ENCODE results near the gene SALL1. TPM values are rescaled to one million over a fixed set of nuclear protein-coding genes. Genes with fewer than 3 reads are reported as not detected.

Gene SALL1
- total and polyA plus RNA-seq, 2 of the 4 experiments (the other 2 are of a cell fraction): 0.90 to 5.2 TPM

DNA sequence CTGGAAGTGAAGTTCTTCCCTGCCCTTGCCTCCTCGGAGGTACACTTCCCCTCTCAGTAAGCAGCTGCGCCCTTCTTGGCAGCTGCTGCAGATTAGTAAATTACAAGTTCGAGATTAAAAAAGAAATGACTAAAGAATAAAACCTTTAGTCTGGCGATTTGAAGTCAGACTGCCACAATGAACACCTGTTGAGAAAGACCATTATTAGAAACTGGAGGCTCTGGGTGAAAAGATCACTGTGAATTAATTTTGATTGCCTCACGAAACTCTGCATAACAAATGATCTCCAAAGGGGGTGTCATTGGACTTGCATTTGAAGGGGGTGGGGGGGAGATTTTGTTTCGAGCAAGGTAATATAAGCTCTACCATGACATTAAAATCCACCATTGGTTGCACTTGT lies 39.3 kb downstream of the SALL1 start:
- Histone ChIP-seq H4K20me1 (ENCODE audit: insufficient read depth, low read length) (no peaks in the 10 kb centered on the region), H3K56ac (ENCODE audit: extremely low read depth, insufficient read depth, low read length) (no peak overlapping the region), H3K23ac (ENCODE audit: low read depth, low read length) (no peak overlapping the region), H4K8ac (ENCODE audit: low read depth in 2 of 2, low read length in 2 of 2) (no peak overlapping the region), H2BK5ac (ENCODE audit: low read depth, low read length, poor library complexity, severe bottlenecking) (no peak overlapping the region), H3K9me1 (ENCODE audit: insufficient read depth, low read length) (no peaks in the 10 kb centered on the region), H2BK120ac (ENCODE audit: low read depth, low read length) (no peak overlapping the region), H2AK9ac (replicated peaks; ENCODE audit: low read depth, low read length, poor library complexity) (no peak overlapping the region), H3K9me3 (ENCODE audit: control insufficient read depth, insufficient read depth, low read length) (no peaks in the 10 kb centered on the region), H3K4me3 (ENCODE audit: insufficient read depth, low read depth, low read length) (no peak overlapping the region), H4K91ac (ENCODE audit: insufficient read depth, low read depth, low read length) (no peak overlapping the region), H3K27ac (ENCODE audit: insufficient read depth, low read length) (no peak overlapping the region), H3K14ac (replicated peaks; ENCODE audit: low read depth, low read length) (no peak overlapping the region), H2AFZ (replicated peaks; ENCODE audit: low read length, poor library complexity) (no peak overlapping the region), H3K4ac (ENCODE audit: low read depth, low read length) (no peak overlapping the region), H3K9ac (ENCODE audit: low read depth, low read length) (no peak overlapping the region), H3K36me3 (ENCODE audit: control insufficient read depth, insufficient read depth, low read length) (no peaks in the 10 kb centered on the region), H2BK15ac (ENCODE audit: low read depth, low read length) (no peak overlapping the region), H4K5ac (ENCODE audit: low read depth, low read length) (no peak overlapping the region), H3K4me2 (ENCODE audit: low read depth, low read length) (no peak overlapping the region), H3K18ac (ENCODE audit: low read depth, low read length) (no peak overlapping the region), H3K27me3 (ENCODE audit: control insufficient read depth, insufficient read depth, low read length) (peaks cover 49% of the 10 kb centered on the region), H2AK5ac (ENCODE audit: low read depth, low read length) (no peak overlapping the region), H3K79me1 (ENCODE audit: low read depth in 1 of 2, low read length in 2 of 2) (no peaks in the 10 kb centered on the region), H3K4me1 (ENCODE audit: control insufficient read depth, insufficient read depth, low read length) (no peaks in the 10 kb centered on the region), H2BK20ac (ENCODE audit: low read depth, low read length) (no peak overlapping the region)
- ATAC-seq (ENCODE audit: low read depth): no peak
- ChIA-PET POLR2A (ENCODE audit: unreplicated experiment) (no interaction called here), CTCF (no interaction called here)
- no peak for TF ChIP-seq FOS (IDR thresholded peaks at IDR 0.05; ENCODE audit: low read depth, low read length)
- no peak for TF ChIP-seq NFE2L2 (IDR thresholded peaks at IDR 0.05; ENCODE audit: low read depth, low read length)
- TF ChIP-seq RAD21 (IDR thresholded peaks at IDR 0.05; ENCODE audit: low read length): no peak
- TF ChIP-seq, protein P1, sequence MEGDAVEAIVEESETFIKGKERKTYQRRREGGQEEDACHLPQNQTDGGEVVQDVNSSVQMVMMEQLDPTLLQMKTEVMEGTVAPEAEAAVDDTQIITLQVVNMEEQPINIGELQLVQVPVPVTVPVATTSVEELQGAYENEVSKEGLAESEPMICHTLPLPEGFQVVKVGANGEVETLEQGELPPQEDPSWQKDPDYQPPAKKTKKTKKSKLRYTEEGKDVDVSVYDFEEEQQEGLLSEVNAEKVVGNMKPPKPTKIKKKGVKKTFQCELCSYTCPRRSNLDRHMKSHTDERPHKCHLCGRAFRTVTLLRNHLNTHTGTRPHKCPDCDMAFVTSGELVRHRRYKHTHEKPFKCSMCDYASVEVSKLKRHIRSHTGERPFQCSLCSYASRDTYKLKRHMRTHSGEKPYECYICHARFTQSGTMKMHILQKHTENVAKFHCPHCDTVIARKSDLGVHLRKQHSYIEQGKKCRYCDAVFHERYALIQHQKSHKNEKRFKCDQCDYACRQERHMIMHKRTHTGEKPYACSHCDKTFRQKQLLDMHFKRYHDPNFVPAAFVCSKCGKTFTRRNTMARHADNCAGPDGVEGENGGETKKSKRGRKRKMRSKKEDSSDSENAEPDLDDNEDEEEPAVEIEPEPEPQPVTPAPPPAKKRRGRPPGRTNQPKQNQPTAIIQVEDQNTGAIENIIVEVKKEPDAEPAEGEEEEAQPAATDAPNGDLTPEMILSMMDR (conservative IDR thresholded peaks at IDR 0.05; ENCODE audit: low read depth, low read length): no peak
- no peak for TF ChIP-seq CHD1 (IDR thresholded peaks at IDR 0.05; ENCODE audit: low read depth, low read length)
- TF ChIP-seq RFX5 (IDR thresholded peaks at IDR 0.05; ENCODE audit: low read depth, low read length): no peak
- TF ChIP-seq MXI1 (IDR thresholded peaks at IDR 0.05; ENCODE audit: borderline replicate concordance, low read depth, low read length): no peak
- no peak for TF ChIP-seq CEBPB (IDR thresholded peaks at IDR 0.05; ENCODE audit: low read depth, low read length)
- no peak for TF ChIP-seq POLR2A (IDR thresholded peaks at IDR 0.05; ENCODE audit: low read depth, low read length)
- TF ChIP-seq, protein P2, sequence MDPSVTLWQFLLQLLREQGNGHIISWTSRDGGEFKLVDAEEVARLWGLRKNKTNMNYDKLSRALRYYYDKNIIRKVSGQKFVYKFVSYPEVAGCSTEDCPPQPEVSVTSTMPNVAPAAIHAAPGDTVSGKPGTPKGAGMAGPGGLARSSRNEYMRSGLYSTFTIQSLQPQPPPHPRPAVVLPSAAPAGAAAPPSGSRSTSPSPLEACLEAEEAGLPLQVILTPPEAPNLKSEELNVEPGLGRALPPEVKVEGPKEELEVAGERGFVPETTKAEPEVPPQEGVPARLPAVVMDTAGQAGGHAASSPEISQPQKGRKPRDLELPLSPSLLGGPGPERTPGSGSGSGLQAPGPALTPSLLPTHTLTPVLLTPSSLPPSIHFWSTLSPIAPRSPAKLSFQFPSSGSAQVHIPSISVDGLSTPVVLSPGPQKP (IDR thresholded peaks at IDR 0.05; ENCODE audit: borderline replicate concordance, low read depth, low read length): no peak
- no peak for TF ChIP-seq BHLHE40 (IDR thresholded peaks at IDR 0.05; ENCODE audit: low read depth, low read length)
- no peak for TF ChIP-seq MAFK (IDR thresholded peaks at IDR 0.05; ENCODE audit: low read depth, low read length)
- TF ChIP-seq MAZ (IDR thresholded peaks at IDR 0.05; ENCODE audit: borderline replicate concordance, low read depth, low read length): no peak
- TF ChIP-seq SMC3 (IDR thresholded peaks at IDR 0.05; ENCODE audit: low read depth, low read length): no peak
- TF ChIP-seq RCOR1 (IDR thresholded peaks at IDR 0.05; ENCODE audit: insufficient replicate concordance, low read length): no peak
- no TSS peak for BruUV-seq (replicated peaks)
- intact Hi-C loops (cut with micrococcal nuclease) (no loop called here), dilution Hi-C loops (cut with HindIII; ENCODE audit: low sequenced_read_pairs, unreplicated experiment) (no loop called here), in situ Hi-C loops (cut with MboI; ENCODE audit: low sequenced_read_pairs) (no loop called here)
- no peak for DNase-seq
- WGBS, 2 experiments (ENCODE audit: extremely low coverage in 2 of 2, insufficient read length in 1 of 2): no CpG with 5 or more reads among the region's 6 CpGs
